Bone marrow (tissue), 2 donors: ENCODE measurements around the gene PRDM16.
"Not testable (repeated sequence)": the region's sequence is repeated elsewhere in the genome, so short reads cannot be mapped to it uniquely, and the experiment has no call there.

Experiments
- DNase-seq, 2 donors: peaks; one replicate each; lab custom pipeline; 2025; lab: John Stamatoyannopoulos, UW

Gene PRDM16

GRCh38 chr1:3282186-3282585 is 213.2 kb downstream of the PRDM16 start:
- no peak for DNase-seq

GRCh38 chr1:3282656-3283430 is 213.8 kb downstream of the PRDM16 start:
- DNase-seq = no peak

- DNase-seq = no peak
Measured at GRCh38 chr1:3283849-3284248, 214.8 kb downstream of the PRDM16 start.

GRCh38 chr1:3284691-3285090 is 215.7 kb downstream of the PRDM16 start:
- no peak for DNase-seq

GRCh38 chr1:3285106-3285740 is 216.2 kb downstream of the PRDM16 start:
- no peak for DNase-seq

GRCh38 chr1:3287095-3287494 is 218.1 kb downstream of the PRDM16 start:
- not testable (repeated sequence) for DNase-seq

- DNase-seq = no peak
Measured at GRCh38 chr1:3287656-3288160, 218.7 kb downstream of the PRDM16 start.

GRCh38 chr1:3289502-3289901 is 220.5 kb downstream of the PRDM16 start:
- no peak for DNase-seq

- no peak for DNase-seq
Measured at GRCh38 chr1:3290438-3290837, 221.4 kb downstream of the PRDM16 start.

GRCh38 chr1:3290915-3291314 is 221.9 kb downstream of the PRDM16 start:
- DNase-seq = no peak

- no peak for DNase-seq
Measured at GRCh38 chr1:3292051-3292722, 223.2 kb downstream of the PRDM16 start.

GRCh38 chr1:3292868-3293562 is 224.0 kb downstream of the PRDM16 start:
- no peak for DNase-seq

GRCh38 chr1:3293563-3294080 is 224.6 kb downstream of the PRDM16 start:
- DNase-seq = no peak

GRCh38 chr1:3294450-3294849 is 225.4 kb downstream of the PRDM16 start:
- DNase-seq = no peak

GRCh38 chr1:3295846-3296245 is 226.8 kb downstream of the PRDM16 start:
- DNase-seq = no peak

- DNase-seq = no peak
Measured at GRCh38 chr1:3296326-3296725, 227.3 kb downstream of the PRDM16 start.

- DNase-seq = no peak
Measured at GRCh38 chr1:3296826-3297225, 227.8 kb downstream of the PRDM16 start.

- DNase-seq = no peak
Measured at GRCh38 chr1:3297756-3298155, 228.8 kb downstream of the PRDM16 start.

GRCh38 chr1:3298197-3298596 is 229.2 kb downstream of the PRDM16 start:
- no peak for DNase-seq

- no peak for DNase-seq
Measured at GRCh38 chr1:3304246-3304645, 235.2 kb downstream of the PRDM16 start.

- DNase-seq = no peak
Measured at GRCh38 chr1:3304692-3305091, 235.7 kb downstream of the PRDM16 start.

GRCh38 chr1:3305156-3305555 is 236.2 kb downstream of the PRDM16 start:
- DNase-seq = no peak
